Measurements from ENCODE around the gene STT3A.

Gene STT3A

GRCh38 chr11:125591649-125592304, 875 bp upstream of the STT3A start:
- peak; percentile 36 for DNase-seq

GRCh38 chr11:125593114-125593820, 615 bp downstream of the STT3A start:
- DNase-seq: no peak

GRCh38 chr11:125594958-125595357, 2.3 kb downstream of the STT3A start:
- no peak for DNase-seq

GRCh38 chr11:125600663-125601062, 8.0 kb downstream of the STT3A start:
- DNase-seq: no peak

- no peak for DNase-seq
Measured at GRCh38 chr11:125603207-125603606, 10.6 kb downstream of the STT3A start.

GRCh38 chr11:125605417-125605816, 12.8 kb downstream of the STT3A start:
- no peak for DNase-seq

GRCh38 chr11:125609545-125609944, 16.9 kb downstream of the STT3A start:
- no peak for DNase-seq

- no peak for DNase-seq
Measured at GRCh38 chr11:125618383-125618782, 25.7 kb downstream of the STT3A start.

GRCh38 chr11:125621995-125622394, 29.3 kb downstream of the STT3A start:
- DNase-seq: no peak

GRCh38 chr11:125623064-125623463, 30.4 kb downstream of the STT3A start:
- DNase-seq: no peak

- no peak for DNase-seq
Measured at GRCh38 chr11:125624756-125625213, 32.1 kb downstream of the STT3A start, which contains the start of gene CHEK1. Gene CHEK1, plus strand, starts transcription at chr11:125625163. Its CDS starts 1,606 bp downstream, at chr11:125626769.

- no peak for DNase-seq
Measured at GRCh38 chr11:125625225-125625629, 32.6 kb downstream of the STT3A start.

- DNase-seq: peak; percentile 92
Measured at GRCh38 chr11:125625630-125626287, 33.1 kb downstream of the STT3A start.

- no peak for DNase-seq
Measured at GRCh38 chr11:125626288-125626950, 33.8 kb downstream of the STT3A start.

- no peak for DNase-seq
Measured at GRCh38 chr11:125627236-125627910, 34.7 kb downstream of the STT3A start.

- no peak for DNase-seq
Measured at GRCh38 chr11:125637840-125638239, 45.2 kb downstream of the STT3A start.

- no peak for DNase-seq
Measured at GRCh38 chr11:125638315-125638714, 45.7 kb downstream of the STT3A start.

- DNase-seq: no peak
Measured at GRCh38 chr11:125645871-125646270, 53.2 kb downstream of the STT3A start.

- DNase-seq: no peak
Measured at GRCh38 chr11:125649465-125650166, 57.0 kb downstream of the STT3A start.

GRCh38 chr11:125662689-125663088, 70.0 kb downstream of the STT3A start:
- DNase-seq: no peak

GRCh38 chr11:125663910-125664309, 71.3 kb downstream of the STT3A start:
- no peak for DNase-seq

GRCh38 chr11:125667151-125667550, 74.5 kb downstream of the STT3A start:
- no peak for DNase-seq
